Peyer's patch (tissue), 4 donors: Measurements from ENCODE around the gene SIX1. TPM values are rescaled to one million over a fixed set of nuclear protein-coding genes. Genes with fewer than 3 reads are reported as not detected.

ENCODE experiments used
- DNase-seq, 3 donors: peaks; one replicate each; pipeline ENCODE4 v3.0.0-alpha.2; 2017 to 2019
- H3K27ac ChIP-seq, 4 donors: fragments of 200-600 bp; sonication (generic); one replicate each; pipeline ENCODE4 v1.5.1; 2016 to 2019
- H3K27me3 ChIP-seq, 2 donors: fragments of 200-600 bp; sonication (generic); one replicate each; pipeline ENCODE4 v1.5.1; 2019
- H3K36me3 ChIP-seq, 3 donors: fragments of 200-600 bp; sonication (generic); one replicate each; pipeline ENCODE4 v1.5.1; 2016 to 2019
- H3K4me1 ChIP-seq, 4 donors: fragments of 200-600 bp; sonication (generic); one replicate each; pipeline ENCODE4 v1.5.1; 2016 to 2019
- H3K4me3 ChIP-seq, 4 donors: fragments of 200-600 bp; sonication (generic); 1 replicate in 3 of 4; 2 replicates in 1 of 4; pipeline ENCODE4 v1.5.1; 2016 to 2019; ENCODE audit warnings: mild to moderate bottlenecking in 1 of 4
- H3K9me3 ChIP-seq, 4 donors: fragments of 200-600 bp; sonication (generic); one replicate each; pipeline ENCODE4 v1.5.1; 2016 to 2019; ENCODE audit warnings: mild to moderate bottlenecking in 1 of 4
- POLR2A ChIP-seq, 2 donors: fragments of 450-650 bp; IDR thresholded peaks; one replicate each; pipeline ENCODE4 v1.5.1; 2017; ENCODE audit warnings: antibody characterized with exemption in 2 of 2, mild to moderate bottlenecking in 2 of 2, moderate library complexity in 2 of 2
- total RNA-seq, 4 donors: library from RNA; depleted of rRNA; stranded (reverse); fragments of >200 nt; gene quantifications; one replicate each; pipeline ENCODE4 v1.1.0, GENCODE V29; 2016
- TF ChIP-seq, protein P1 (sequence below), 6 experiments: fragments of 450-650 bp in 4 of 6; fragments of 200-600 bp in 2 of 6; sonication (generic) in 1 of 6; IDR thresholded peaks; one replicate each; pipeline ENCODE4 v1.5.1; 2017 to 2019; ENCODE audit warnings: antibody characterized with exemption in 6 of 6, mild to moderate bottlenecking in 3 of 6, moderate library complexity in 1 of 6

The SIX1 gene
- total RNA-seq, 4 donors from 2014 or later = not detected

DNA sequence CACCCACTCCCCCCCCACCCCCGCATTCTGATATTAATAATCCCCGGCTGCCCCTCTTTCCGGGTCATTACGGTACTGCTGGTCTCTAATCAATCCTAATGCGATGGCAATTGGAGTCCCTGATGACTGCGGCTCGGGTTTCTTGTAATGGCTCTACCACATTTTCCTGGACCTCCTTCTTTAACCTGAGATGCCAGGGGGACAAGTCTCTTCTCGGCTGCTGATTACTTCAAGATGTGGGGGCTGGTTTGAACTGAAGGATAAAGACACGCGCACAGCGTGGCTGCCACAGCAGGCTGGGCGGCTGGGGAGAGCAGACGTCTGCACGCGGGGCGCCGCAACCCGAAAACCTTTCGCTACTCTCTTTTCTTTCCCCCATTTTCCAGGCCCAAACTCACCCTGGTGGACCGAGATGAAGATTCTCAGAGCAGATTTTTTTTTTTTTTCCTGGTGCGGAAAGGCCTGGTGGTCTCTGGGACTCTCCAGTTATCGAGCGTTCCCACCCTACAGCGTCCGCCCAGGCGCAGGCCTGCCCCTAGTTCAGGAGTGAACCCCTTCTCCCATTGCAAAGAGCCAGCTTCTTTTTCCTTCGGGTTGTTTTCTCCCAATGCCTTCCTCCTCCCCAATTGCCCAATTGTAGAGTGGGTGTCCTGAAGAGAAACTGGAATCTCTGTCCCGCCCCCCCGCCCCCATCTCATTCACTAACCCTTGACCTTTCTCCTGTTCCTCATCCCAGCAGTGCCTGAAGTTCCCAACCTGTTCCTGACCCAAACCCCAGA, 6.0 kb upstream of the SIX1 start:
- no peak for DNase-seq
- no peak overlapping the region for H3K27ac ChIP-seq
- peaks cover 0 to 10% (median 0%) of the 10 kb centered on the region in 4 donors for H3K9me3 ChIP-seq
- H3K4me3 ChIP-seq = no peak overlapping the region
- H3K4me1 ChIP-seq = peaks cover 0 to 20% (median 6%) of the 10 kb centered on the region in 4 donors
- H3K36me3 ChIP-seq = no peaks in the 10 kb centered on the region
- H3K27me3 ChIP-seq = peaks cover 7 to 59% of the 10 kb centered on the region in 2 donors
- no peak for TF ChIP-seq POLR2A (IDR thresholded peaks at IDR 0.05)
- TF ChIP-seq, protein P1, sequence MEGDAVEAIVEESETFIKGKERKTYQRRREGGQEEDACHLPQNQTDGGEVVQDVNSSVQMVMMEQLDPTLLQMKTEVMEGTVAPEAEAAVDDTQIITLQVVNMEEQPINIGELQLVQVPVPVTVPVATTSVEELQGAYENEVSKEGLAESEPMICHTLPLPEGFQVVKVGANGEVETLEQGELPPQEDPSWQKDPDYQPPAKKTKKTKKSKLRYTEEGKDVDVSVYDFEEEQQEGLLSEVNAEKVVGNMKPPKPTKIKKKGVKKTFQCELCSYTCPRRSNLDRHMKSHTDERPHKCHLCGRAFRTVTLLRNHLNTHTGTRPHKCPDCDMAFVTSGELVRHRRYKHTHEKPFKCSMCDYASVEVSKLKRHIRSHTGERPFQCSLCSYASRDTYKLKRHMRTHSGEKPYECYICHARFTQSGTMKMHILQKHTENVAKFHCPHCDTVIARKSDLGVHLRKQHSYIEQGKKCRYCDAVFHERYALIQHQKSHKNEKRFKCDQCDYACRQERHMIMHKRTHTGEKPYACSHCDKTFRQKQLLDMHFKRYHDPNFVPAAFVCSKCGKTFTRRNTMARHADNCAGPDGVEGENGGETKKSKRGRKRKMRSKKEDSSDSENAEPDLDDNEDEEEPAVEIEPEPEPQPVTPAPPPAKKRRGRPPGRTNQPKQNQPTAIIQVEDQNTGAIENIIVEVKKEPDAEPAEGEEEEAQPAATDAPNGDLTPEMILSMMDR (IDR thresholded peaks at IDR 0.05) = no peak

DNA sequence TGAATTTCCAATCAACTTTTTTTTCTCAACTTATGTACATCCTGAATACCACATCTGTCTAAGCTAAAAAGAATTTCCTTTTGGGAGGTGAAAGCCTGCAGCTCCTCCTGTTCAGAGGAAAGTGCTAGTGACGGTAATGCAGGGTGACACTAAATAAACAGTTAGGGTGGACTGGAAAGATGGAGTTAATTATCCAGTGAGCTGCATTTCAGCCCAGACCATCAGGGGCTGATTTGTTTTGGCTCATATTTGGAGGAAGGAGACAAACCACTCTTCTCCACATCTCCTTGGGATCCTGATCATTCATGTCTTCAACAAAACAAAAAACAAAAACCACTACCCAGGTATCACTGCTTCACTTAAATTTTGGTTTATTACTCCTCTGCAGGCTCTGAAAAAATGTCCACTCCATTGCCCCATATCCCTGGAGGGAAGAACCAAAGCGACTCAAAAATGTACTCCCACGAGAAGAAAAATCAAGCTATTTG, 5.1 kb upstream of the SIX1 start:
- DNase-seq = no peak
- Histone ChIP-seq H3K36me3 (no peaks in the 10 kb centered on the region), H3K27me3 (peaks cover 7 to 68% of the 10 kb centered on the region in 2 donors), H3K4me1 (peaks cover 0 to 26% (median 6%) of the 10 kb centered on the region in 4 donors), H3K27ac (no peak overlapping the region), H3K9me3 (peaks cover 0 to 10% (median 0%) of the 10 kb centered on the region in 4 donors), H3K4me3 (no peak overlapping the region)
- TF ChIP-seq POLR2A (IDR thresholded peaks at IDR 0.05) = no peak
- TF ChIP-seq, protein P1 (IDR thresholded peaks at IDR 0.05) = no peak

DNA sequence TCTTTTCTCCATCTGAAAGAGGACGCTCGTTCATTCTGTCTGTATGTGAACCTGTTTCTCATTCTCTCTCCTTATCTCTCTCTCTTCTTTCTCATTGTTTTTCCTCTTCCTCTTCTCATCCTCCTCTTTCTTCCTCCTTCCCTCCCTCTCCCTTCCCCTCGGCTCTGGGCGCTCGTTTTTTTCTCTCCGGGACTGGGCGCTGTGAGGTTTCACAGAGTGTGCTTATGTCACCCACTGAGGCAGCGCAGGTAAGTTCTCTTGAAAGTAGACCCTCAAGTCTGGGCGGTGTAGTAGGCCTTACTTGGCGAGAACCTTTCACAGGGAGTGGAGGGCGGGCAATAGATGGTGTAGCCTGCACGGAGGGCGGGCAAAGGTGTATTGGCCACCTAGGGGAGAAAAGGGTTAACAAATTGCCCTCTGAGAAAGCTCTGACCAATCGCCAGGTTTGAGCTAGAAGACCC, 4.5 kb upstream of the SIX1 start:
- no peaks in the 10 kb centered on the region for H3K36me3 ChIP-seq
- no peak for DNase-seq
- TF ChIP-seq, protein P1 (IDR thresholded peaks at IDR 0.05) = no peak
- H3K4me3 ChIP-seq = no peak overlapping the region
- H3K27me3 ChIP-seq = peaks cover 7 to 74% of the 10 kb centered on the region in 2 donors
- peaks cover 3 to 32% (median 10%) of the 10 kb centered on the region in 4 donors for H3K4me1 ChIP-seq
- H3K27ac ChIP-seq = no peak overlapping the region
- peaks cover 0 to 10% (median 0%) of the 10 kb centered on the region in 4 donors for H3K9me3 ChIP-seq

DNA sequence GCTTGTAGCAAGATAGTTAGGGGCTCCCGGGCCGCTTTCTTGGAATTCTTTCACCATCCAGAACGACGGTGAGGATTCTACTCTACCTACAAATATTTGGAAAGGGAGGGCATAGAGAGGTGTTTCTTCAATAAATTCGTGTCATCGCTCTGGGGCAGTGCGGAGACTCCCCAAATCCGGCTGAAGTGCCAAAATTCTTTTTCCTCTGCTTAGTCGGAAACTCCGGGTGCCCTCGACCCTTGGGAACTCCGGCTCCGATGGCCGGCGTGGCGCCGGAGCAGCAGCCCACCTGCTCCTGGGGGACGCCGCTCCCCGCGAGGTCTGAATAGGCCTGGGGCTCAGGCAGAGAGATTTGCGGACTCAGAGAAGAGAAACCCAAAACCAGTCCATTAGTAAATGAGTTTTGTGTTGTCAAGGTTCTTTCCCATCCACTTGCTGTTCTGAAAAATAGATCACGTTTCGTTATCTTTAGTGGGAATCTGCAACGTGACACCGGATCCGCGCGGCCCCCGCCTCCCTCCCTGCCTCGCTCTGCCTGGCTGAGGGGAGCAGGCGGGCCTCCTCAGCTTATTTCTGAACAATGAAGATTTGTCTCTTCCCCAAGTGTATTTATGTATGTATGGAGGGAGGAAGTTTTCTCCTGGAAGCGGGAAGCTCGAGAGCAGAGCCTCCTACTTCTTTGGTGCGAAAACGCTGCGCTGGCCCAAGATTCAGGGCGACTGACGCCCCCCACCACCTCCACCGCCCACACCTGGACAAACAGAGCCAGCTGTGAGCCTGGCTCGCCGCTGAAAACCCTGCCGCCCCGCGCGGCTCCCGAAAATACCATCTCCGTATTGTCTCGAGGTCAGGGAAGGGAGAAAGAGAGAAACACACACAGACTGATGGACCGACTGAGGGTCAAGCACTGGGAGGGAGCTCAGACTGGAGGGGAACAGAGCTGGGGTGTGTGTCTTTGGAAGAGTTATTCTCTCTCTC, 3.7 kb upstream of the SIX1 start:
- H3K4me3 ChIP-seq = no peak overlapping the region
- H3K27me3 ChIP-seq = peaks cover 7 to 74% of the 10 kb centered on the region in 2 donors
- H3K27ac ChIP-seq = no peak overlapping the region
- TF ChIP-seq POLR2A (IDR thresholded peaks at IDR 0.05) = no peak
- TF ChIP-seq, protein P1 (IDR thresholded peaks at IDR 0.05) = no peak
- peaks cover 3 to 40% (median 14%) of the 10 kb centered on the region in 4 donors for H3K4me1 ChIP-seq
- no peak for DNase-seq
- H3K9me3 ChIP-seq = peaks cover 0 to 15% (median 0%) of the 10 kb centered on the region in 4 donors
- H3K36me3 ChIP-seq = no peaks in the 10 kb centered on the region
